Measurements from ENCODE around the gene ANAPC1.

ANAPC1 gene

DNA sequence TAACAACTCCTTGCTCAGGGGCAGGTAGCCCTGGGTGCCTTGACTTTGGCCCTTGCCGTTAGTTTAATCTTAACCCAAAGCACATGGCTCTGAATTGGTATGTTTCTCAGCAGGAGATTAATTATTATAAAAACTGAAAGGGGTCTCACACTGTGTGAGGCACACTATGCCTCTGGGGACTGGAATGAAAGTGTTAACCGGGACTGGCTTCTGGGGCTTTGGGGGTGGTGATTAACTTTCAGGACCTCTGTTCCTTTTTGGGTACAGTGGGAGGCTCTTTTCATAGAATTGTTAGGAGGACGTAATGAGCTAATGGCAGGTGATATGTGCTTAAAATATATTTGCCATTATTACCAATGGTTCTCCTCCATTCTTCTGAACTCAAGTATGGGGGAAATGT lies 19.5 kb upstream of the ANAPC1 start:
- TF ChIP-seq, protein P1, sequence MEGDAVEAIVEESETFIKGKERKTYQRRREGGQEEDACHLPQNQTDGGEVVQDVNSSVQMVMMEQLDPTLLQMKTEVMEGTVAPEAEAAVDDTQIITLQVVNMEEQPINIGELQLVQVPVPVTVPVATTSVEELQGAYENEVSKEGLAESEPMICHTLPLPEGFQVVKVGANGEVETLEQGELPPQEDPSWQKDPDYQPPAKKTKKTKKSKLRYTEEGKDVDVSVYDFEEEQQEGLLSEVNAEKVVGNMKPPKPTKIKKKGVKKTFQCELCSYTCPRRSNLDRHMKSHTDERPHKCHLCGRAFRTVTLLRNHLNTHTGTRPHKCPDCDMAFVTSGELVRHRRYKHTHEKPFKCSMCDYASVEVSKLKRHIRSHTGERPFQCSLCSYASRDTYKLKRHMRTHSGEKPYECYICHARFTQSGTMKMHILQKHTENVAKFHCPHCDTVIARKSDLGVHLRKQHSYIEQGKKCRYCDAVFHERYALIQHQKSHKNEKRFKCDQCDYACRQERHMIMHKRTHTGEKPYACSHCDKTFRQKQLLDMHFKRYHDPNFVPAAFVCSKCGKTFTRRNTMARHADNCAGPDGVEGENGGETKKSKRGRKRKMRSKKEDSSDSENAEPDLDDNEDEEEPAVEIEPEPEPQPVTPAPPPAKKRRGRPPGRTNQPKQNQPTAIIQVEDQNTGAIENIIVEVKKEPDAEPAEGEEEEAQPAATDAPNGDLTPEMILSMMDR (IDR thresholded peaks at IDR 0.05; ENCODE audit: insufficient read depth, missing control alignments), result no peak
- no peak for FAIRE-seq

DNA sequence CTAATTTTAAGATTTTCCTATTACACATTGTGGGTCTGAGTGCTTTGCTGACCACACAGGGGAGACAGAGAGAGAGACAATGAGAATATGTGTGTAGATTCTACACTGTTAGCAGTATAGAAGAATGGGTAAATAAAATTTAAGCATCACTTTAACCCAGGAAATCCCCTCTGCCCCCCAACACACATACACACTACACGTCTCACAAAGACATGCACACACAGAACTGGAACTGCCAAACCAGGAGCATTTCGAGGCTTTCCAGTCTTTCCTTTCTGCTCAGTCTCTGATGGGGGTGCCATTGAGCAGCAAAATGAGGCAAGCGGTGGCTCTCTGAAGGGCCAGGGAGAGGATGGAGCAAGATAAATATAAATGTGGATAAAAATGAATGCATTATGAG lies 16.9 kb upstream of the ANAPC1 start:
- DNase-seq (ENCODE audit: insufficient read length, low spot score), result no peak
- TF ChIP-seq, protein P1 (IDR thresholded peaks at IDR 0.05; ENCODE audit: insufficient read depth, missing control alignments), result peak; percentile 48
- no peak for FAIRE-seq

More for the DNA sequence above, 19.5 kb upstream of the ANAPC1 start:
- no peak for DNase-seq (ENCODE audit: insufficient read length, low spot score)

DNA sequence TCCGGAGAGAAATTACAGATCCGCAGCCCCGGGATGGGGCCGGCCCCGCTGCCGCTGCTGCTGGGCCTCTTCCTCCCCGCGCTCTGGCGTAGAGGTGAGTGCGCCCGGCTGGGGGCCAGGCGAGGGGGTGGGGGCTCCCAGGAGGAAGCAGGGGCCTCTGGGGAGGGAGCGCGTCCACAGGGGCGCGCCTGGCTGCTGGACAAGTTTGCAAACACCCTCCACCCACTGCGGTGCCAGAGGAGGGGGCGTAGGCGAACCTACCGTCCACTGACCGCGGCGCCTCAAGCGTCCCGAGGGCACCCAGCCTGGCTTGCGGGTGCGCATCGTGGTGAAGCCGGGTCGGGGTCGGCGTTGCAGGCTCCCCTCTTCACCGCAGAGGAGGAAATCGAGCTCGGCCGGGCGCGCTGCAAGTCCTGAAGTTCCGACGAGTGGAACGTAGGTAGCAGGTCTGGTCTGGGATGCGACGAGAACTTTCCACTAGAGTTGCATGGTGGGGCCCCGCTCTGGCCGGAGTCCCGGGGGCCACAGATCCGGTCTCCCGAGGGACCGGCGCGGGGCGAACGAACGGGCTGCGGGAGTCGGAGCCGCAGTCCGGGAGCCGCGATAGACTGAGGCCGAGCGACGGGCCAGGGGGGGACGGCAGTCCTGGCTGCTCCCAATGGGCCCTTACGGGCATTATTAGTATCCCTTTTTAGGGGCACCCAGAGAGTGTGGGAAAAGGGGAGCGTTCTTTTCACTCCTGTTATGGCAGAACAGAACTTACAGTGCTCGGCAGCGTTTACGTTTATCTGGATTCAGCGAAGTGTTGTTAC lies 14.9 kb upstream of the ANAPC1 start:
- DNase-seq (ENCODE audit: insufficient read length, low spot score) (no peak), FAIRE-seq (no peak)
- TF ChIP-seq, protein P1 (IDR thresholded peaks at IDR 0.05; ENCODE audit: insufficient read depth, missing control alignments), result no peak

DNA sequence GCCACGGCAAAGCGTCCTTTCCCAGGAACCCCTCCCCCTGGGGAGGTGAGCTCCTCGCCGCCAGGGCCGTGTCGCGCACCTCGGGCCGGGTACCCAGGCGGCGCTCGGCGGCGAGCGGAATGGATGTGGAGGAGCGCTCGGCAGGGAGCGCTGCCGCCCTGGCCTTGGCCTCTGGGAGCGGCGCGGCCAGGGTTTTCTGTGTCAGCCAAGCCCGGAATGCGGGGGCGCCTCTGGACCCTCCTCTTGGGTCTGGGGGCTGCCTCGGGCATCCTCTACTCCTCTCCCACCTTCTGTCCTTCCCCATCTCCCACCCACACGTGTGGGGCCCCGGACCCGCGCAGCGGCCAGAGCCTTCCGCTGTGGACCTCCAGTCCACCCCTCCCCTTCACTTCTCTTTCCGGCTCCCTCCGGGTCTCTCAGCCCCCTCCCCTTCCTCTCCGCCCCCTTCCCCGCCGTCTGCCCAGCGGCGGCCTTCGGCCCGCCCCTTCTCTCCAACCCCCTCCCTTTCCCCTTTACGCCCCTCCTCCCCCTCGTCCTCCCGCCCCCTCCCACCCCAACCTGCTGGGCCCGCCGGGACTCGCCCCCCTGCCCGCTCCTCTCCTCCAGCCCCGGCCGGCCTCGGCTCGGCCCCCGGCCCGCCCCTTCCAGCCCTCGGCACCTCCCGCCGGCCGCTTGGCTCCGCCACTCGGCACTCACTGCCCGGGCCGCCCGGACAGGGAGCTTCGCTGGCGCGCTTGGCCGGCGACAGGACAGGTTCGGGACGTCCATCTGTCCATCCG lies 14.1 kb upstream of the ANAPC1 start, which contains the start of gene MERTK:
TSS of gene MERTK (plus strand) at position 684 of the 779 bp plus-strand sequence. CDS start 129 bp downstream, outside the sequence.
- peak; percentile 73 for DNase-seq (ENCODE audit: insufficient read length, low spot score)
- FAIRE-seq, result no peak
- TF ChIP-seq, protein P1 (IDR thresholded peaks at IDR 0.05; ENCODE audit: insufficient read depth, missing control alignments), result peak; percentile 34

DNA sequence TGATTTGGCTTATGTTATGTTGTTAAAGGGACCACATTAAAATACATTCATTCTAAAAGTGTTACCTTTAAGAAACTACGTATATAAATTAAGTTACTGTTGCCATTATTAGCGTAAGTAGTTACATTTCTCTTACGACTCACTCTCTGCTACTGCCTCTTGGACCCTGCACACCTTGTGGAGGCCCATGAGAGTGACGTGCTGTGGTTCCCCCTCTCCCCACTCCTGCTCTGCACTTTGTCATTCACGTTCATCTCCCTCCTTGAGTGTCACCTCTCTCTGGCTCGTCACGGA lies 13.6 kb upstream of the ANAPC1 start:
- TF ChIP-seq, protein P1 (IDR thresholded peaks at IDR 0.05; ENCODE audit: insufficient read depth, missing control alignments), result no peak
- FAIRE-seq (no peak), DNase-seq (ENCODE audit: insufficient read length, low spot score) (no peak)

DNA sequence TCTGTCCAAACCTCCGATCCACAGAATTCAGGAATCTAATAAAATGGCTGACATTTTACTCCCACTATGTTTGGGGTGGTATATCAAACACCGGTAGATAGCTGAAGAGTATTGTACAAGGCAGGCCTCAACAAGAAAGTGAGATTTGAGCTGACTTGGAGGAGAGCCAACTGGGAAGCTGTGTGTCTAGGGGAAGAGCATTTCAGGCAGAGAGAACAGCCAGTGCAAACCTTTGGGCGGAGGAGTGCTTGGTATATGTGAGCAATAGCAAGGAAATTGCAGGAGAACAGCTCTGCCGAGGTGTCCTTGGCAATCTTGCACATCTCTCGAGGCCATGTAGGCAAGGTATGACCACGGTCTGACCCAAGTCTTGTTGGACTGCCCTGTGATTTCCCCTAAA lies 12.6 kb upstream of the ANAPC1 start:
- FAIRE-seq, result no peak
- DNase-seq (ENCODE audit: insufficient read length, low spot score), result no peak
- TF ChIP-seq, protein P1 (IDR thresholded peaks at IDR 0.05; ENCODE audit: insufficient read depth, missing control alignments), result no peak

DNA sequence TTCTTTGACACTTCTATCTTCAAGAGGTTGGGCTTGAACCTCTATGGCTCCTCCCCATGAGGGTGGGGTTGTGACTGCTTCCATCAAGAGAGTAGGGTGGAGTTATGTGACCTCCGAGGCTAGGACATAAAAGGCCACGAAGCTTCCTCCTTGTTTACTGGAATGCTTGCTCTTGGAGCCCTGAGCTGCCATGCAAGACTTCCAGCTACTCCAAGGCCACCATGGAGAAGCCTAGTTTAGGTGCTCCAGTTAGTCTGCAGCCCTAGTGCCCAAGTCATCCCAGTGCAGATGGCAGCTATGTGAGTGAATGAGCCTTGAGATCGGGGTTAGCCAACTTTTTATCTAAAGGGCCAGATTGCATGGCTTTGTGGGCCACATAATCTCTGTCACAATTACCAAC lies 12.0 kb upstream of the ANAPC1 start:
- FAIRE-seq (no peak), DNase-seq (ENCODE audit: insufficient read length, low spot score) (no peak)
- TF ChIP-seq, protein P1 (IDR thresholded peaks at IDR 0.05; ENCODE audit: insufficient read depth, missing control alignments), result no peak
